ENCODE data around the gene SORCS2. TPM values are rescaled to one million over a fixed set of nuclear protein-coding genes. Genes with fewer than 3 reads are reported as not detected.

SORCS2 gene
- total RNA-seq, 1 experiment from 2014 or later: 0.15 TPM

DNA sequence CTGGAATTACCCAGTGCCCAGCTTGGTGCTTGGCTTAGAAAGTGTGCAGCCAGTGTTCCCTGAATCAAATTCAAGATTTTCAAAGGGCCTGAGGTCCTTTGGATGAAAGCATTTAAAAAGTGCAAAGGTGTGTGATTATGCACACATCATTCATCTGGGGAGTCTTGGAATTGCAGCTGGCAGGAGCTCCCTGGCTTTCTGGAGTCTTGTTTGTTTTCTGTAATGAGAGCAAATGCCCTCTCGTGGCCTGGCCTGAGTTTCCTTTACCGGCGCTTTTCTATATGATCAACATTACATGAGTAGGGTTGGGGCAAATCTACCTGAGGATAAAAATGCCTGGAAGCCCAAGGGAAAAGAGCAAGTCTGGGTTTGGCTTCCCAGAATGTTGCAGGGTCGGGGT is 24.6 kb upstream of the SORCS2 start:
- H3K27ac ChIP-seq (ENCODE audit: low read length): no peak overlapping the region
- in situ Hi-C loops (cut with HindIII; ENCODE audit: low pct_unique_long_range_greater_than_20kb, low sequenced_read_pairs): no loop called here
- H3K36me3 ChIP-seq (ENCODE audit: control insufficient read depth, insufficient read depth, low read length): no peaks in the 10 kb centered on the region
- CTCF ChIA-PET: interaction anchor here (0.5 kb wide), 1 partner anchor 450 kb away, joined by 8 read pairs; no protein-coding TSS in a partner anchor
- intact Hi-C loops (cut with micrococcal nuclease; ENCODE audit: unreplicated experiment): no loop called here
- ATAC-seq (peak; percentile 77), DNase-seq (ENCODE audit: low read depth, low spot score) (no peak)
- no peaks in the 10 kb centered on the region for H3K4me1 ChIP-seq (ENCODE audit: control insufficient read depth, insufficient read depth, low read length)
- TF ChIP-seq SIN3A (IDR thresholded peaks at IDR 0.05; ENCODE audit: borderline replicate concordance, insufficient read depth, low read depth, low read length): no peak
- TF ChIP-seq, protein P1, sequence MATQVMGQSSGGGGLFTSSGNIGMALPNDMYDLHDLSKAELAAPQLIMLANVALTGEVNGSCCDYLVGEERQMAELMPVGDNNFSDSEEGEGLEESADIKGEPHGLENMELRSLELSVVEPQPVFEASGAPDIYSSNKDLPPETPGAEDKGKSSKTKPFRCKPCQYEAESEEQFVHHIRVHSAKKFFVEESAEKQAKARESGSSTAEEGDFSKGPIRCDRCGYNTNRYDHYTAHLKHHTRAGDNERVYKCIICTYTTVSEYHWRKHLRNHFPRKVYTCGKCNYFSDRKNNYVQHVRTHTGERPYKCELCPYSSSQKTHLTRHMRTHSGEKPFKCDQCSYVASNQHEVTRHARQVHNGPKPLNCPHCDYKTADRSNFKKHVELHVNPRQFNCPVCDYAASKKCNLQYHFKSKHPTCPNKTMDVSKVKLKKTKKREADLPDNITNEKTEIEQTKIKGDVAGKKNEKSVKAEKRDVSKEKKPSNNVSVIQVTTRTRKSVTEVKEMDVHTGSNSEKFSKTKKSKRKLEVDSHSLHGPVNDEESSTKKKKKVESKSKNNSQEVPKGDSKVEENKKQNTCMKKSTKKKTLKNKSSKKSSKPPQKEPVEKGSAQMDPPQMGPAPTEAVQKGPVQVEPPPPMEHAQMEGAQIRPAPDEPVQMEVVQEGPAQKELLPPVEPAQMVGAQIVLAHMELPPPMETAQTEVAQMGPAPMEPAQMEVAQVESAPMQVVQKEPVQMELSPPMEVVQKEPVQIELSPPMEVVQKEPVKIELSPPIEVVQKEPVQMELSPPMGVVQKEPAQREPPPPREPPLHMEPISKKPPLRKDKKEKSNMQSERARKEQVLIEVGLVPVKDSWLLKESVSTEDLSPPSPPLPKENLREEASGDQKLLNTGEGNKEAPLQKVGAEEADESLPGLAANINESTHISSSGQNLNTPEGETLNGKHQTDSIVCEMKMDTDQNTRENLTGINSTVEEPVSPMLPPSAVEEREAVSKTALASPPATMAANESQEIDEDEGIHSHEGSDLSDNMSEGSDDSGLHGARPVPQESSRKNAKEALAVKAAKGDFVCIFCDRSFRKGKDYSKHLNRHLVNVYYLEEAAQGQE (IDR thresholded peaks at IDR 0.05; ENCODE audit: insufficient read depth in 1 of 2, low read depth in 2 of 2, low read length in 1 of 2): no peak
- TF ChIP-seq POLR2AphosphoS5 (IDR thresholded peaks at IDR 0.05; ENCODE audit: low read depth, low read length): no peak
- H3K4me3 ChIP-seq (ENCODE audit: low read depth in 2 of 2, low read length in 2 of 2): no peak overlapping the region
- no peaks in the 10 kb centered on the region for H3K27me3 ChIP-seq (ENCODE audit: control insufficient read depth, insufficient read depth, low read length)
- H3K9me3 ChIP-seq (ENCODE audit: control insufficient read depth, insufficient read depth, low read depth, low read length): no peaks in the 10 kb centered on the region
- POLR2A ChIA-PET: no interaction called here
- BruUV-seq (replicated peaks): no TSS peak

DNA sequence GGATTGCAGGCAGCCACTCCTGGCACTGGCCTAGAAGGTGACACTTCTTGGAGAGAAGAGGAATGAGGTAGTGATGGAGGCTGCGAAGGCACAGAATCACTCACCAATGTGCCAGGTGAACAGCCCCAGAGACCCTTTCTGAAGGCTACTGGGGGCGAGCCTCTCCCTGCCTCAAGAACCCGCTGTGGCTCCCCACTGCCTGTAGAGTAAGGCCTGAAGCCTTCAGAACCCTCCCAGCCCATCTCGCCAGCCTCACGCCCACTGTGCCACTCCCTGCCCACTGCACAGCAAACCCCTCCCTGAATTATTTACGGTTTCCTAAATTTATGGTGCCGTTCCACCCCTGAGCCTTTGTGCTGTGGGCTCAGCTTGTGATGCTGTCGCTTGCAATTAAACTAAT is 24.2 kb upstream of the SORCS2 start:
- TF ChIP-seq POLR2AphosphoS5 (IDR thresholded peaks at IDR 0.05; ENCODE audit: low read depth, low read length) (no peak), SIN3A (IDR thresholded peaks at IDR 0.05; ENCODE audit: borderline replicate concordance, insufficient read depth, low read depth, low read length) (no peak), TCF7L2 (IDR thresholded peaks at IDR 0.05; ENCODE audit: low read depth, low read length) (no peak)
- TF ChIP-seq, protein P1 (IDR thresholded peaks at IDR 0.05; ENCODE audit: insufficient read depth in 1 of 2, low read depth in 2 of 2, low read length in 1 of 2): no peak
- TF ChIP-seq, protein P2, sequence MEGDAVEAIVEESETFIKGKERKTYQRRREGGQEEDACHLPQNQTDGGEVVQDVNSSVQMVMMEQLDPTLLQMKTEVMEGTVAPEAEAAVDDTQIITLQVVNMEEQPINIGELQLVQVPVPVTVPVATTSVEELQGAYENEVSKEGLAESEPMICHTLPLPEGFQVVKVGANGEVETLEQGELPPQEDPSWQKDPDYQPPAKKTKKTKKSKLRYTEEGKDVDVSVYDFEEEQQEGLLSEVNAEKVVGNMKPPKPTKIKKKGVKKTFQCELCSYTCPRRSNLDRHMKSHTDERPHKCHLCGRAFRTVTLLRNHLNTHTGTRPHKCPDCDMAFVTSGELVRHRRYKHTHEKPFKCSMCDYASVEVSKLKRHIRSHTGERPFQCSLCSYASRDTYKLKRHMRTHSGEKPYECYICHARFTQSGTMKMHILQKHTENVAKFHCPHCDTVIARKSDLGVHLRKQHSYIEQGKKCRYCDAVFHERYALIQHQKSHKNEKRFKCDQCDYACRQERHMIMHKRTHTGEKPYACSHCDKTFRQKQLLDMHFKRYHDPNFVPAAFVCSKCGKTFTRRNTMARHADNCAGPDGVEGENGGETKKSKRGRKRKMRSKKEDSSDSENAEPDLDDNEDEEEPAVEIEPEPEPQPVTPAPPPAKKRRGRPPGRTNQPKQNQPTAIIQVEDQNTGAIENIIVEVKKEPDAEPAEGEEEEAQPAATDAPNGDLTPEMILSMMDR (IDR thresholded peaks at IDR 0.05): no peak
- intact Hi-C loops (cut with micrococcal nuclease; ENCODE audit: unreplicated experiment): no loop called here
- H3K4me3 ChIP-seq (ENCODE audit: low read depth in 2 of 2, low read length in 2 of 2): no peak overlapping the region
- CTCF ChIA-PET: no interaction called here
- no peaks in the 10 kb centered on the region for H3K4me1 ChIP-seq (ENCODE audit: control insufficient read depth, insufficient read depth, low read length)
- DNase-seq (ENCODE audit: low read depth, low spot score) (no peak), ATAC-seq (no peak)
- in situ Hi-C loops (cut with HindIII; ENCODE audit: low pct_unique_long_range_greater_than_20kb, low sequenced_read_pairs): no loop called here
- no peaks in the 10 kb centered on the region for H3K36me3 ChIP-seq (ENCODE audit: control insufficient read depth, insufficient read depth, low read length)
- BruUV-seq (replicated peaks): no TSS peak
- no peaks in the 10 kb centered on the region for H3K27me3 ChIP-seq (ENCODE audit: control insufficient read depth, insufficient read depth, low read length)
- H3K27ac ChIP-seq (ENCODE audit: low read length): no peak overlapping the region
- H3K9me3 ChIP-seq (ENCODE audit: control insufficient read depth, insufficient read depth, low read depth, low read length): no peaks in the 10 kb centered on the region
- POLR2A ChIA-PET: no interaction called here

All from Panc1 (cell line).